B cell (primary cell): ENCODE data around the gene CMIP. TPM values are rescaled to one million over a fixed set of nuclear protein-coding genes. Genes with fewer than 3 reads are reported as not detected.

ENCODE experiments used
- ATAC-seq: fragments of 200-7000 bp; cut with Tn5 transposase; one replicate; pipeline ENCODE4 v1.10.0; 2021; ENCODE audit warnings: low read depth, mild to moderate bottlenecking, moderate number of reproducible peaks, moderate library complexity
- CTCF ChIA-PET: fragments of 350-600 bp; sonication (Branson Sonifier 250); formaldehyde crosslinking; loops from one replicate; lab custom pipeline; 2021; ENCODE audit warnings: antibody characterized with exemption, inconsistent platforms; lab: Charles Lee
- POLR2A ChIA-PET: fragments of 350-600 bp; sonication (Branson Sonifier 250); formaldehyde crosslinking; loops from one replicate; lab custom pipeline; 2021; ENCODE audit warnings: antibody characterized with exemption; lab: Charles Lee
- DNase-seq: peaks from one replicate; pipeline ENCODE4 v3.0.0; 2013
- H2AFZ ChIP-seq: 2 replicates; pipeline ENCODE4 v1.6.1; 2012; ENCODE audit warnings: mild to moderate bottlenecking, low read depth, low read length; ENCODE audit not compliant: insufficient read depth, poor library complexity, severe bottlenecking
- H3K27ac ChIP-seq, 2 donors: 1 replicate in 1 of 2; 2 replicates in 1 of 2; pipeline ENCODE4 v1.5.1; 2012 to 2013; ENCODE audit warnings: low read length in 2 of 2, mild to moderate bottlenecking in 2 of 2, moderate library complexity in 1 of 2
- H3K27me3 ChIP-seq, 4 experiments: fragments of 200-600 bp in 1 of 4; sonication (generic) in 1 of 4; replicated peaks in 1 of 4; 1 replicate in 2 of 4; 2 replicates in 2 of 4; pipeline versions ENCODE4 v1.6.1 to v1.7.0; 2013 to 2016; ENCODE audit warnings: low read length in 3 of 4, mild to moderate bottlenecking in 2 of 4, mixed read lengths in 1 of 4, moderate library complexity in 1 of 4; ENCODE audit not compliant: insufficient read depth in 4 of 4, control insufficient read depth in 3 of 4; ENCODE audit errors: control extremely low read depth in 1 of 4
- H3K36me3 ChIP-seq, 2 experiments: replicated peaks in 1 of 2; 1 replicate in 1 of 2; 2 replicates in 1 of 2; pipeline versions ENCODE4 v1.6.1 to v1.7.1; 2013; ENCODE audit warnings: low read length in 1 of 2; ENCODE audit not compliant: insufficient read depth in 2 of 2, control insufficient read depth in 1 of 2; ENCODE audit errors: control extremely low read depth in 1 of 2, extremely low read depth in 1 of 2
- H3K4me1 ChIP-seq, 2 donors: fragments of 200-600 bp in 1 of 2; sonication (generic) in 1 of 2; 1 replicate in 1 of 2; 2 replicates in 1 of 2; pipeline versions ENCODE4 v1.5.1 to v1.6.1; 2013 to 2017; ENCODE audit warnings: low read length in 2 of 2; ENCODE audit not compliant: control insufficient read depth in 2 of 2, insufficient read depth in 2 of 2
- H3K4me2 ChIP-seq: replicated peaks from 2 replicates; pipeline ENCODE3; 2012; ENCODE audit warnings: mild to moderate bottlenecking, low read depth, low read length; ENCODE audit not compliant: poor library complexity, severe bottlenecking
- H3K4me3 ChIP-seq, 5 experiments: fragments of 200-600 bp in 1 of 5; sonication (generic) in 1 of 5; 1 replicate in 3 of 5; 2 replicates in 2 of 5; pipeline versions ENCODE4 v1.5.1 to v1.7.0; 2011 to 2016; ENCODE audit warnings: low read length in 4 of 5, mild to moderate bottlenecking in 4 of 5, low read depth in 2 of 5, control low read depth in 1 of 5, moderate library complexity in 1 of 5; ENCODE audit not compliant: insufficient read depth in 1 of 5; ENCODE audit errors: control extremely low read depth in 1 of 5, extremely low read depth in 1 of 5
- H3K79me2 ChIP-seq: fragments of 200-600 bp; sonication (generic); one replicate; pipeline ENCODE4 v1.6.0; 2016; ENCODE audit warnings: low read length; ENCODE audit not compliant: control insufficient read depth, insufficient read depth
- H3K9ac ChIP-seq: fragments of 200-600 bp; sonication (generic); 2 replicates; pipeline ENCODE4 v1.6.1; 2017; ENCODE audit warnings: mild to moderate bottlenecking, low read length, moderate library complexity
- H3K9me3 ChIP-seq, 3 donors: one replicate each; pipeline versions ENCODE4 v1.6.1 to v1.7.1; 2013; ENCODE audit warnings: low read length in 2 of 3; ENCODE audit not compliant: control insufficient read depth in 2 of 3, insufficient read depth in 1 of 3; ENCODE audit errors: control extremely low read depth in 1 of 3
- H4K20me1 ChIP-seq: 2 replicates; pipeline ENCODE4 v1.6.0; 2012; ENCODE audit warnings: mild to moderate bottlenecking, low read length; ENCODE audit not compliant: insufficient read depth, control insufficient read depth, poor library complexity, severe bottlenecking
- H3K27ac Mint-ChIP-seq: one replicate; pipeline ENCODE4 v1.8.0; 2021; ENCODE audit warnings: mixed read lengths
- H3K27me3 Mint-ChIP-seq: one replicate; pipeline ENCODE4 v1.8.0; 2021; ENCODE audit warnings: mixed read lengths
- H3K4me1 Mint-ChIP-seq: one replicate; pipeline ENCODE4 v1.8.0; 2021; ENCODE audit warnings: mixed read lengths
- H3K4me3 Mint-ChIP-seq: one replicate; pipeline ENCODE4 v1.8.0; 2021; ENCODE audit warnings: mixed read lengths
- H3K9me3 Mint-ChIP-seq: one replicate; pipeline ENCODE4 v1.8.0; 2022; ENCODE audit warnings: mixed read lengths; ENCODE audit not compliant: insufficient read depth
- EZH2 ChIP-seq: IDR thresholded peaks from 2 replicates; pipeline ENCODE4 v1.6.1; 2012; ENCODE audit warnings: borderline replicate concordance, low read depth, mild to moderate bottlenecking, moderate library complexity, low read length; ENCODE audit not compliant: insufficient read depth, poor library complexity, severe bottlenecking
- WGBS: methylation state at CpG from one replicate; pipeline ENCODE4 v1.1.5; 2013; ENCODE audit warnings: missing lambda C conversion rate; ENCODE audit not compliant: insufficient coverage; 5-methylcytosine and 5-hydroxymethylcytosine counted together
- intact Hi-C: fragments of 100-400 bp; cut with micrococcal nuclease; formaldehyde crosslinking; loops from one replicate; pipeline ENCODE4 v1.10.0; 2022
- polyA plus RNA-seq: library from polyadenylated mRNA; depleted of rRNA; stranded (reverse); fragments of >200 nt; gene quantifications from 2 replicates; pipeline ENCODE4 v1.2.3, GENCODE V29; 2012
- total RNA-seq, 2 donors: library from RNA; stranded (reverse); fragments of 120-200 nt in 1 of 2; gene quantifications; 1 replicate in 1 of 2; 2 replicates in 1 of 2; pipeline versions ENCODE4 v1.2.3 to v1.2.4, GENCODE V29; 2013 to 2022
- TF ChIP-seq, protein P1 (sequence below): fragments of 200-600 bp; IDR thresholded peaks from one replicate; pipeline ENCODE4 v1.8.0; 2022; ENCODE audit warnings: antibody characterized with exemption, mild to moderate bottlenecking

CMIP gene
- total and polyA plus RNA-seq, 2 donors (not counting 1 experiment from before 2014, with no cell fraction given) = 27.1 to 155 TPM

DNA sequence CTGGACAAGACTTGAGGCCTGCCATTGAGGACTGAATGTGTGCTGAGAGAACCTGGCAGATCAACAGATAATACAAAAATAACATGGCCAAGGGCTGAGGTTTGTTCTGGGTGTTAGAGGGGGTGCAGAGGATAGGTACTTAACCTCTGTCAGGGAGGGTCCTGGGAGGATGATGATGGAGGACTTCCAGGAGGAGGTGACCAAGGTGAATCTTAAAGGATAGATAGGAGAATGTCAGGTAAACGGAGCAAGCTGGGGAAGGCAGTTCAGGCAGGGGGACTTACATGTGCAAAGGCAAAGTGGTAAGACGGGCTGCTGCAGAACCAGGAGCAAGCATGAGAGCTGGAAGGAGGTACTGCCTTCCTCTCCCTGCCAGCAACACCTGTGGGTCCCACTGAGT, 214.6 kb downstream of the CMIP start:
- Mint-ChIP-seq H3K4me3 (no peak overlapping the region), H3K27me3 (no peaks in the 10 kb centered on the region), H3K4me1 (no peaks in the 10 kb centered on the region), H3K9me3 (no peaks in the 10 kb centered on the region), H3K27ac (no peak overlapping the region)
- ATAC-seq (no peak), DNase-seq (no peak)
- H3K36me3 ChIP-seq = peaks cover 0 to 91% of the 10 kb centered on the region in 2 experiments
- intact Hi-C loops = no loop called here
- H3K27me3 ChIP-seq = no peaks in the 10 kb centered on the region
- no peak overlapping the region for H3K27ac ChIP-seq
- H3K9me3 ChIP-seq = no peaks in the 10 kb centered on the region
- POLR2A ChIA-PET = no interaction called here
- no peaks in the 10 kb centered on the region for H3K4me1 ChIP-seq
- 97% methylated on average over 2 of the region's 2 CpGs for WGBS
- TF ChIP-seq, protein P1, sequence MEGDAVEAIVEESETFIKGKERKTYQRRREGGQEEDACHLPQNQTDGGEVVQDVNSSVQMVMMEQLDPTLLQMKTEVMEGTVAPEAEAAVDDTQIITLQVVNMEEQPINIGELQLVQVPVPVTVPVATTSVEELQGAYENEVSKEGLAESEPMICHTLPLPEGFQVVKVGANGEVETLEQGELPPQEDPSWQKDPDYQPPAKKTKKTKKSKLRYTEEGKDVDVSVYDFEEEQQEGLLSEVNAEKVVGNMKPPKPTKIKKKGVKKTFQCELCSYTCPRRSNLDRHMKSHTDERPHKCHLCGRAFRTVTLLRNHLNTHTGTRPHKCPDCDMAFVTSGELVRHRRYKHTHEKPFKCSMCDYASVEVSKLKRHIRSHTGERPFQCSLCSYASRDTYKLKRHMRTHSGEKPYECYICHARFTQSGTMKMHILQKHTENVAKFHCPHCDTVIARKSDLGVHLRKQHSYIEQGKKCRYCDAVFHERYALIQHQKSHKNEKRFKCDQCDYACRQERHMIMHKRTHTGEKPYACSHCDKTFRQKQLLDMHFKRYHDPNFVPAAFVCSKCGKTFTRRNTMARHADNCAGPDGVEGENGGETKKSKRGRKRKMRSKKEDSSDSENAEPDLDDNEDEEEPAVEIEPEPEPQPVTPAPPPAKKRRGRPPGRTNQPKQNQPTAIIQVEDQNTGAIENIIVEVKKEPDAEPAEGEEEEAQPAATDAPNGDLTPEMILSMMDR = no peak
- no peak for TF ChIP-seq EZH2
- peaks cover 25% of the 10 kb centered on the region for H4K20me1 ChIP-seq
- H2AFZ ChIP-seq = no peak overlapping the region
- CTCF ChIA-PET = interaction anchor here (1.7 kb wide), 1 partner anchor 64 kb away, joined by 3 read pairs; no protein-coding TSS in a partner anchor
- no peak overlapping the region for H3K9ac ChIP-seq
- H3K4me3 ChIP-seq = no peak overlapping the region
- no peaks in the 10 kb centered on the region for H3K79me2 ChIP-seq
- no peak overlapping the region for H3K4me2 ChIP-seq

DNA sequence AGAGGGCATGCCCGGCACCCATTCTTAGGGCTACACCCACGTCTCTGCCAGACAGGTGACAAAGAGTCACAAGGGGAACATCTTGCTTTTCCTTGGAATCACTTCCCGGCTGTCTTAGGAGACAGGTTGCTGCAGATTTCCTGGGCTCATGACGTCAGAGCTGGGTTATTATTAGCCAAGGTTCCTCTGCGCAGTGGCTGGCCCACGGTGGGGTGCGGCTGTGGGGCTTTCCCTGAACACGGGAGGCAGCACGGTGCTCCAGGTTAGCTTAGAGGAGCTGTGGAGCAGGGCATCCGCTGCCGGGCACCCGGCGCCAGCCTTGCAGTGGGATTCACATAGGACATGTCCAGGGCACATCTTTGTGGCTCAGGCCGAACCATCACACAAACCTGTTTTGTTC, 216.5 kb downstream of the CMIP start:
- Histone ChIP-seq H3K4me2 (no peak overlapping the region), H3K9me3 (no peaks in the 10 kb centered on the region), H3K27ac (no peak overlapping the region), H3K36me3 (peaks cover 0 to 96% of the 10 kb centered on the region in 2 experiments), H4K20me1 (peaks cover 21% of the 10 kb centered on the region), H3K4me3 (no peak overlapping the region), H2AFZ (no peak overlapping the region), H3K4me1 (no peaks in the 10 kb centered on the region), H3K27me3 (no peaks in the 10 kb centered on the region), H3K9ac (no peak overlapping the region), H3K79me2 (no peaks in the 10 kb centered on the region)
- intact Hi-C loops = no loop called here
- ChIA-PET CTCF (no interaction called here), POLR2A (no interaction called here)
- DNase-seq (no peak), ATAC-seq (no peak)
- WGBS = 96% methylated on average over 13 of the region's 14 CpGs
- no peak overlapping the region for H3K27ac Mint-ChIP-seq
- no peaks in the 10 kb centered on the region for H3K9me3 Mint-ChIP-seq
- no peaks in the 10 kb centered on the region for H3K4me1 Mint-ChIP-seq
- H3K4me3 Mint-ChIP-seq = no peak overlapping the region
- no peaks in the 10 kb centered on the region for H3K27me3 Mint-ChIP-seq
- no peak for TF ChIP-seq EZH2
- TF ChIP-seq, protein P1 = no peak
